Kidney glomerular epithelial cell (primary cell): Measurements from ENCODE around the gene OSBP2.
"Not testable (repeated sequence)": the region's sequence is repeated elsewhere in the genome, so short reads cannot be mapped to it uniquely, and the experiment has no call there.

ENCODE experiments used
- DNase-seq: peaks from one replicate; lab custom pipeline; 2025; lab: John Stamatoyannopoulos, UW

Gene OSBP2

GRCh38 chr22:30694640-30695350, at the start of gene OSBP2:
Gene OSBP2, plus strand, starts transcription at chr22:30694874. Its CDS starts 36 bp downstream, at chr22:30694910.
- DNase-seq, result no peak

GRCh38 chr22:30646518-30647160, 48.0 kb upstream of the OSBP2 start:
- no peak for DNase-seq

- DNase-seq, result no peak
These were observed 47.1 kb upstream of the OSBP2 start for GRCh38 chr22:30647536-30647935.

GRCh38 chr22:30648825-30649224, 45.8 kb upstream of the OSBP2 start:
- no peak for DNase-seq

GRCh38 chr22:30649430-30650007, 45.2 kb upstream of the OSBP2 start:
- peak; percentile 72 for DNase-seq

DNA sequence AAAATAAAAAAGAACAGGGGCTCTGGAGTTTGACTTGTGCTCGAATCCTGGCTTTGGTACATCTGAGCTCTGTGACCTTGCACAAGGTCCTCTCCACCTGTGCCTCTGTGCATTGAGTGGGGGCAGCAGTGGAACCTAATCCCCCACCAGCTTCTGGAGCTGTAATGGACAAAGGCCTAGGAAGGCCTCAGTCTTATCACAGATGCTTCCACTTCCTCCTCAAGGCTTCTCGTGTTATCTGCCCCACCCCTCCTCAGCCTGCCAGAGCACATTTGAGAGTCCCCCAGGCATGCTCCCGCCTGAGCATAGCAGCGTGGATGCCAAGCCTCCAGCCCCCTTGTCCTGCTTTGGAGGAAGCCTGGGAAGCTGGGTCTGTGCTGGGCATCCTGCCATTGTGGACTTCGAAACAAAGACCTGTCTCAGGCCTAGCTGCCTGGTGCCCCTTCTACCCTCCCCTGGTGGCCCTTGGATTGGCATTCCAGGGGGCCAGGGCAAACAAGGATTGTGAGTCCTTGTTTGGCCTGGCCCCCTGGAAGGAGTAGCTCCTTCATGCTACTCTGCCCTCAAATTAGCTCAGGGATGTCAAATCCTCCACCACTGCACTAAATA, 44.1 kb upstream of the OSBP2 start:
- no peak for DNase-seq

- no peak for DNase-seq
These were observed 41.8 kb upstream of the OSBP2 start for GRCh38 chr22:30652852-30653251.

DNA sequence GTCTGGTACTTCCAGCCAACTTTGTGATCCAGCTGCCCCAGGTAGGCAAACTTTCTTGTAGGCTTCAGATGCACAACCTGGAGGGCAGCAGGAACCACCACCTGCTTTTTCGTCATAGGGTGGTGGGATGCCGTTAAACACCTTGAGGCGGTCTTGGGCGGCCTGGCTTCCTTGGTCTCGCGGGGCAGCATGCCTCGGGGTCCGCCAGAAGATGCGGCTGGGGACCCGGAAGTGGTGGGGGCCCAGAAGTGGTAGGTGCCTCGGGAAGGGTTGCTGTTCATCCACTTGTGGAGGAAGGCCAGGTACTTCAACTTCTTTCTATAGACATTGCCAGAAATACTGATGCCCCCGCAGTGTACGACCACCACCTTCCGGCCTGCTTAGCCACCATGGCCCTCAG, 40.3 kb upstream of the OSBP2 start:
- DNase-seq, result no peak

DNA sequence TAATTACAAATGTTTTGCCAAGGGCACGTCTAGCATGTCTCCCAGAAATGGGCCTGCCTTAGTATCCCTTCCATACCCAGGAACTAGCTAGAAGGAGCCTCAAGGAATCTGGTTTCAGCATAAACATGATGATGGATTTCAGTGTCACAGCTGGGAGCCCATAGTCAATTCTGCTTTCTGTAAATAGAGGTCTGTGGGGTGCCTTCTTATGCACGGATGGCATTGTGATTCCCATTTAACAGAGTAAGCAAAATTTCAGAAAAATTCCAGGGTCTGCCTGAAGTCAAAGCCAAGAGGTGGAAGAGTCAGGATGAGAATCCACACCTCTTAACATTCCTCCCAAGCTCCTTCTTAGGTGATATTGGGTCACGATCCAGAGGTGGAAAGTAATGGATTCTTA, 39.1 kb upstream of the OSBP2 start:
- DNase-seq, result no peak

DNA sequence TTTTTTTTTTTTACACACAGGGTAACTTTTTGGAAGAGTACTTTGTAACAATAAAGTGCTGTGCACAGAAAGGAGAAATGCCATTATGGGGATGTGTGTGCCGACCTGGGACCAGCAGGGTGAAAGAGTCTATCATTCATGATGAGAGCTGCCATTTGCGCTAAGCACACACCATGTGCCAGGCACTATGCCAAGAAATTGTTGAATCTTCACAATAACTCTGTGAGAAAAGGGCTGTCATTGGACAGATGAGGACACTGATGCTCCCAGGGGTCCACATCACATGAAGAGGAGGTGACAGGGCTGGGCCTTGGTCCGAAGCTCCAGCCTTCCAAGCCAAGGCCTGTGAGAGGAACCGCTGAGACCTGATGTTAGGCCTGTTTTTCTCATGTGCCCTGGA, 32.6 kb upstream of the OSBP2 start:
- DNase-seq, result no peak

DNA sequence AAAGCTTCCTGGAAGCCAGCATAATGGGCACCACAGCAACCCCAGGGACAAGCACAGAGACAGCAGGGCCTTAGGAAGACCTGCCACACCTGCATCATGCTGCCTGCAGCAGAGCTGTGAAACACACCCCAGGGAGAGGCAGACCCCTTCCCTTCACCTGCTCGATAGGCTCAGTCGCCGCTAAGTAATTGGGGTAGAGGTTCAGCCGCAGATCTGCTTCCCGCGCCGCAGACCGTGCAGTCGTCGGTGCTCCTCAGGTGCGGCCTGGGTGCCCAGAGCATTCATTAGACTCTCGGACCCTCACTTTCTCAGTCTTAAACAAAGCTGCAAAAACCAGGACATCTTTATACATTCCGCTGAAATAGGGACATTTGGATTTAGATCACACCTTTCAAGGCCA, 29.9 kb upstream of the OSBP2 start:
- DNase-seq, result no peak

DNA sequence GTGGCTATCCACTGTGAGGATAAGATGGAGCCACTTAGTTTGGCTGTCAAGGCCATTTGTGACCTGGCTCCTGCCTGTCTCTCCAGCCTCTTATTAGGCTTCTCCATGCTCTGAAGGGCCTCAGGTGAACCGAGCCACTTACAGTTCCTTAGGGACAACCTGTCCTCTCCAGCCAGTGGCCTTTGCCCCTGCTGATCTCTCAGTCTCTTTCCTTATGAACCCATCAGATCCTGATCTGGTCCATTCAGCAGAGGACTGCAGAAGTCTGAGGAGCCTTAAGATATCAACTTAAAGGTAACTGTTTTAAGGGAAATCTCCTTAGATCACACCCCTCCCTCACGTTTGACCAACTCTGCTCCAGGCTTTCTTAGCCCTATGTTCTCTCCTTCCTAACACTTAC, 29.4 kb upstream of the OSBP2 start:
- DNase-seq, result no peak

GRCh38 chr22:30665786-30666185, 28.9 kb upstream of the OSBP2 start:
- DNase-seq, result no peak

- DNase-seq, result no peak
These were observed 27.6 kb upstream of the OSBP2 start for GRCh38 chr22:30667107-30667493.

GRCh38 chr22:30667494-30668385, 26.9 kb upstream of the OSBP2 start, which contains the start of gene DUSP18:
Gene DUSP18, minus strand, starts transcription at chr22:30667875. Its CDS starts 3,872 bp downstream, at chr22:30664003.
- DNase-seq, result peak; percentile 85

DNA sequence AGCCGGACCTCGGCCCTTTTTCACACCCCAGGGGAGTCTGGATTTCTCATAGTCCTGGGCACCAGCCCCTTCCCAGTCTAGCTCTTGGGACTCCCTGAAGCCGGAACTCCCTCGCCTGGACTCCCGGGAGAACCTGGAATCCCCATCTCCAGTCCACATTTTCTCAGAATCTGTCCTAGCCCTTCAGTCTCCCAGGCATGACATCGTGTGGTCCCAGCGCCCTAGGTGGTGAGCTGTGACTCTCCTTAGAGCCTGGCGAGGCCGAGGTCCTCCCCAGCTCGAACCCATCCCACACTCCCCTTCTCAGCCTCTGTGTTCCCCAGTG, 26.3 kb upstream of the OSBP2 start:
- no peak for DNase-seq

DNA sequence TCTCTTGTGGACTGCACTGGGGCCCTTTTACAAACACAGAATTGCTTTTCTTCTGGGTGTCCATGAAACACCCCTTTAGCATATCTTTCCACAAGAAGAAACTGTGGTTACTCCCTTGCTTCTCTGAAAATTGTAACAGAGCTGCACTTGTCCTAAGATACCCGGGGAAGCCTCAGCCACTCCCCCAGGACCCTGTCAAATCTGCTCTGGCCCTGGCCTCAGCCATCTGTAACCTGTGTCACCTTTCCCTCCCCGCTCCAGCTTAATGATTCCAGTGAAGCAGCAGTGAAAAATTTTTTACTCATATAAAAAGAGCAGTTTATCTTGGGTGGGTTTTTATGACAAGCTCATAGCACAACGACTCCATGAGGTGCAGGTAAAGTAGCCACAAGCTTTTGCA, 23.6 kb upstream of the OSBP2 start:
- DNase-seq, result no peak

GRCh38 chr22:30673136-30673535, 21.5 kb upstream of the OSBP2 start:
- no peak for DNase-seq

DNA sequence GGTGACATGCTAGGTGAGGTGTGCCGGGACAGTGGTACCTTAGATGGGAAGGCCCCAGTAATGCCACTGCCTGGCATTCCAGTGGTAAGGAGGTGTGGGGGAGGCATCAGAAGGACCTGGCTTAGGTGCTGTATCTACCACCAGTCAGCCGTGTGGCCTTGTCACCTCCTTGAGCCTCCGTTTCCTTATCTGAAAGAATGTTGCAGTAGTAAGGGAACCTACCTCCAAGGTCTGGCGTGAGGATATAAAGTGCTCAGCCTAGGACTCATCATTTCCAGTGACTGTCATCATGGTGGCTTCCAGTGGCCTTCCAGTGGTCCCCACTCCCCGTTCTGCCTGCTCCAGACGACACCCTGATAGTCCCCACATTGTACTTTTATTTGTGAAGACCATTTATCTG, 20.2 kb upstream of the OSBP2 start:
- DNase-seq, result no peak

DNA sequence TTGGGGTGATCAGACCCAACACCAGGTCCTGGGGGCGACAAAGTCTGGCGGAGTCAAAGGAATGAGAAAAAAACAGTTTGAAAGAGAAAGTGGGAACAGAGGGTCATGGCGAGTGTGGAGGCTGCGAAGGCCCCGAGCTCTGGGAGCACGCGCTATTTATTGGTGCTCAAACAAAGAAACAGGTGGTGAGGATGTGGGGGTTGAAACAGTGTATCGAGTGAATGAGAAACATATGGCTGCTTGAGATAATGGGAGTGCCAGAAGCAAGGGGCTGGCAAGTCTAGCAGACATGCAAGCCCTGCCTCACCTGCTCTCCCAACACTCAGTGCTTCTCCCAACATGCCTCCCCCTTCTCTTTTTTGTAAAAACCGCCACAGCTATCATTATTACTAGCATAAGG, 19.2 kb upstream of the OSBP2 start:
- no peak for DNase-seq

DNA sequence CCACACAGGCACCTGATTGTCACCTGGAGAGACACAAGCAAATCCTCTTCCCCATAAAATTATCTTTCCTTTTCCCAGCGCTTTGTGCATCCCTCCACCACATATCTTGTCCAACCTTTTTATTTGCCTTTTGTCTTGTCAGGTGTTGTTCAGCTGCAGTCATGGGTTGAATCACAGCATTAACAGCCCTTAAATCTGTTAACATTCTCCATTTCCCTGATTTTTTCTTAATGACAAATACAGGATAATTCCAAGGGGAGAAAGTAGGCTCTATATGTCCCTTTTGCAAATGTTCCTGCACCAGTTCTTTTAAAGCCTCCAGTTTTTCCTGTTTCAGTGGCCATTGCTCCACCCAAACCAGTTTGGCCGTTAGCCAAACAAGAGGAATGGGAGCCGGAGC, 18.1 kb upstream of the OSBP2 start:
- not testable (repeated sequence) for DNase-seq
